ENCODE results near the gene KLF13. TPM values are rescaled to one million over a fixed set of nuclear protein-coding genes. Genes with fewer than 3 reads are reported as not detected.

The KLF13 gene
- total and polyA plus RNA-seq, 10 of the 15 experiments (the other 5 are each of a cell fraction or from before 2014, with no cell fraction given) = 20.3 to 109 (median 51.4) TPM

DNA sequence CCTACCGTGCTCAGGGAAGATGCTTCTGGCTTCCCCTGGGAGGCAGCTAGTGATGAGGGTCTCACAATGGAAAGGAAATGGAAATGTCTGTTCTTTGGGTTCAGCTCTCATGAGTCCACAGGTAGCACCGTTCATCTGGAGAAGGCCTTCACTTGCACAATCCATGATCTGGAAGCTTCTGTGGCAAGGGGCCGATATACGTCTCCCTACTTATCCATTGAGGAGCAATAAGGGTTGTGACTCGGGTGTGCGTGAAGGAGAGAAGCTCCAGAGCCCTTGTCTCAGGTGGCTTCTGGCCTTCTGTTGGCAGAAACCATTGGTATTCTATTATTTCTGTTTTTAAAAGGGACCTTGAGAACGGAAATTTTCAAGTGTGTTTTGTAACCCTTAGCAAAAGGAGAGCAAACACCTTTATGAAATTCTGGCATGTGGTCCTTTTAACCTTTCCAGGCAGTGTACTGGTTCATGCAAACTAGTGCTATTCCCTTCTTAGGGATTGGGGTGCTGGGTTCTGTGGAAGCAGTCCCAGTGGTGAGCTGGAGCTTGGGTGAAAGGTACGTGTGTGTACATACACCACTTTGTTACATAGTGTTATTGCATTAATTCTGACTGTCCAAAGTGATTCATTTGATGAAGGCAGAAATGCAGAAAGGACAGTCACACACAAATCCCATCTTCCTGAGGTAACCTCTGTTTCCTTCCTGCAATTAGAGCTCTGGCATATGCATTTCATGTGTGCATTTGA lies 32.5 kb downstream of the KLF13 start:
- intact Hi-C loops (cut with micrococcal nuclease; ENCODE audit: unreplicated experiment) (no loop called here), in situ Hi-C loops (cut with MboI) (no loop called here)
- no peaks in the 10 kb centered on the region for H3K27me3 ChIP-seq (replicated peaks in 1 of 2; ENCODE audit: control insufficient read depth in 2 of 2, insufficient read depth in 2 of 2, low read length in 1 of 2)
- H4K20me1 ChIP-seq (ENCODE audit: control insufficient read depth, insufficient read depth) = no peaks in the 10 kb centered on the region
- H3K9me3 ChIP-seq (replicated peaks; ENCODE audit: control insufficient read depth, insufficient read depth, low read length) = no peaks in the 10 kb centered on the region; the same call in 2 of the 3 replicates
- DNase-seq (ENCODE audit: low read depth, low spot score) (no peak), ATAC-seq (no peak), FAIRE-seq (no peak)
- H3K79me2 ChIP-seq (ENCODE audit: control insufficient read depth, insufficient read depth, low read length) = peaks cover 93% of the 10 kb centered on the region
- 88% methylated on average over 8 of the region's 8 CpGs for WGBS (ENCODE audit: insufficient coverage, insufficient replicate concordance, low lambda C conversion rate, missing lambda C conversion rate)
- peaks cover 80% of the 10 kb centered on the region for H3K4me1 ChIP-seq (ENCODE audit: control insufficient read depth, insufficient read depth, low read length)
- SMC1A ChIA-PET (ENCODE audit: uncharacterized antibody, unreplicated experiment) = interaction anchor here (0.7 to 1.7 kb wide), 8 partner anchors 8 to 114 kb away, joined by 3 to 6 read pairs (median 3); no protein-coding TSS in a partner anchor
- RAD21 ChIA-PET (ENCODE audit: unreplicated experiment) = interaction anchor here (0.9 to 2.8 kb wide), 6 partner anchors 12 to 78 kb away, joined by 3 to 17 read pairs (median 5); no protein-coding TSS in a partner anchor
- BruUV-seq (replicated peaks) = no TSS peak
- no peak overlapping the region for H3K9ac ChIP-seq (ENCODE audit: control insufficient read depth, insufficient read depth, low read length)
- H3K4me3 ChIP-seq = no peak overlapping the region
- peaks cover 13 to 25% of the 10 kb centered on the region in 2 experiments for H3K36me3 ChIP-seq (ENCODE audit: control insufficient read depth in 2 of 2, insufficient read depth in 2 of 2, low read length in 1 of 2)
- H3K4me2 ChIP-seq (ENCODE audit: control insufficient read depth, insufficient read depth) = peak overlapping the region; percentile 84; the same call in 1 of the 2 replicates
- CTCF ChIA-PET = interaction anchor here (1.1 to 1.5 kb wide), 4 partner anchors 9 to 144 kb away, joined by 3 to 9 read pairs (median 4); no protein-coding TSS in a partner anchor
- H3K27ac ChIP-seq (ENCODE audit: control insufficient read depth, insufficient read depth) = peak overlapping the region; percentile 85; the same call in 1 of the 2 replicates
- POLR2A ChIA-PET = interaction anchor here (0.5 to 1.3 kb wide), 4 partner anchors 20 to 100 kb away, joined by 3 to 4 read pairs (median 3); partner anchors contain the start of gene KLF13
- no peak overlapping the region for H2AFZ ChIP-seq (ENCODE audit: control insufficient read depth, low read depth, low read length)
- TF ChIP-seq TAF1 (IDR thresholded peaks at IDR 0.05; ENCODE audit: borderline replicate concordance, low read depth, low read length) (no peak), HCFC1 (IDR thresholded peaks at IDR 0.05; ENCODE audit: low read length) (no peak), HDGF (IDR thresholded peaks at IDR 0.05) (no peak), KLF5 (IDR thresholded peaks at IDR 0.05; ENCODE audit: partially characterized antibody) (no peak), FOXM1 (IDR thresholded peaks at IDR 0.05; ENCODE audit: low read depth, low read length) (no peak)

DNA sequence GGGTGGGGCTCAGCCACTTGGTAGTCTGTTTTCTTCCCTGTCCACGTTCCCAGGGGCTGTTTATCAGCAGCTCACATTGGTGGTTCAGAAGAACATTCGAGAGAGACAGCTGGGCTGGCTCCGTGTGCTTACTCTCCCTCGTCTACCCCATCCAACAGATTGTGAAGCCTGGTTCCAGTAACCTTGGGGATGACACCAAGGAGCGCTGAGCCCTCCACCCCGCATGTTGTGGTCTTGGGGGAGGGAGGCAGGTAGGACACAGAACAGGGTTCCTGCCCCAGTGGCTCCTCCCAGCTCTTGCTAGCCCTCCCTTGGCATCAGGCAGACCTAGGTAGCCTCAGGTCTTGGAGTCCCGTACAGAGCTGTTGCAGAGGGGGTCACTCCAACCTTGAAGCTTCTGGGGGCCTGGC lies 33.1 kb downstream of the KLF13 start:
- H3K36me3 ChIP-seq (ENCODE audit: control insufficient read depth in 2 of 2, insufficient read depth in 2 of 2, low read length in 1 of 2) = peaks cover 19 to 26% of the 10 kb centered on the region in 2 experiments
- in situ Hi-C loops (cut with MboI) (no loop called here), intact Hi-C loops (cut with micrococcal nuclease; ENCODE audit: unreplicated experiment) (no loop called here)
- H3K4me3 ChIP-seq = no peak overlapping the region
- no peaks in the 10 kb centered on the region for H4K20me1 ChIP-seq (ENCODE audit: control insufficient read depth, insufficient read depth)
- RAD21 ChIA-PET (ENCODE audit: unreplicated experiment) = interaction anchor here (0.8 to 2.8 kb wide), 7 partner anchors 13 to 145 kb away, joined by 3 to 17 read pairs (median 5); no protein-coding TSS in a partner anchor
- H3K79me2 ChIP-seq (ENCODE audit: control insufficient read depth, insufficient read depth, low read length) = peaks cover 94% of the 10 kb centered on the region
- no peaks in the 10 kb centered on the region for H3K27me3 ChIP-seq (replicated peaks in 1 of 2; ENCODE audit: control insufficient read depth in 2 of 2, insufficient read depth in 2 of 2, low read length in 1 of 2)
- H3K4me2 ChIP-seq (ENCODE audit: control insufficient read depth, insufficient read depth) = peak overlapping the region; percentile 84
- POLR2A ChIA-PET = interaction anchor here (0.7 to 1.3 kb wide), 3 partner anchors 21 to 75 kb away, joined by 3 to 4 read pairs (median 3); partner anchors contain the start of gene KLF13
- CTCF ChIA-PET = interaction anchor here (1.1 to 1.5 kb wide), 4 partner anchors 8 to 145 kb away, joined by 3 to 9 read pairs (median 4); no protein-coding TSS in a partner anchor
- H2AFZ ChIP-seq (ENCODE audit: control insufficient read depth, low read depth, low read length) = no peak overlapping the region
- peaks cover 84% of the 10 kb centered on the region for H3K4me1 ChIP-seq (ENCODE audit: control insufficient read depth, insufficient read depth, low read length)
- ATAC-seq = no peak
- H3K9me3 ChIP-seq (replicated peaks; ENCODE audit: control insufficient read depth, insufficient read depth, low read length) = no peaks in the 10 kb centered on the region; the same call in 2 of the 3 replicates
- H3K27ac ChIP-seq (ENCODE audit: control insufficient read depth, insufficient read depth) = peak overlapping the region; percentile 85
- no peak for DNase-seq (ENCODE audit: low read depth, low spot score)
- no peak overlapping the region for H3K9ac ChIP-seq (ENCODE audit: control insufficient read depth, insufficient read depth, low read length)
- 71% methylated on average over 7 of the region's 7 CpGs for WGBS (ENCODE audit: insufficient coverage, insufficient replicate concordance, low lambda C conversion rate, missing lambda C conversion rate)
- no TSS peak for BruUV-seq (replicated peaks)
- no peak for FAIRE-seq
- SMC1A ChIA-PET (ENCODE audit: uncharacterized antibody, unreplicated experiment) = interaction anchor here (0.7 to 1.7 kb wide), 7 partner anchors 7 to 113 kb away, joined by 3 to 6 read pairs (median 3); no protein-coding TSS in a partner anchor
- TF ChIP-seq, protein P1, sequence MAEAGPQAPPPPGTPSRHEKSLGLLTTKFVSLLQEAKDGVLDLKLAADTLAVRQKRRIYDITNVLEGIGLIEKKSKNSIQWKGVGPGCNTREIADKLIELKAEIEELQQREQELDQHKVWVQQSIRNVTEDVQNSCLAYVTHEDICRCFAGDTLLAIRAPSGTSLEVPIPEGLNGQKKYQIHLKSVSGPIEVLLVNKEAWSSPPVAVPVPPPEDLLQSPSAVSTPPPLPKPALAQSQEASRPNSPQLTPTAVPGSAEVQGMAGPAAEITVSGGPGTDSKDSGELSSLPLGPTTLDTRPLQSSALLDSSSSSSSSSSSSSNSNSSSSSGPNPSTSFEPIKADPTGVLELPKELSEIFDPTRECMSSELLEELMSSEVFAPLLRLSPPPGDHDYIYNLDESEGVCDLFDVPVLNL (IDR thresholded peaks at IDR 0.05; ENCODE audit: low read depth, low read length) = no peak
- TF ChIP-seq CHD4 (IDR thresholded peaks at IDR 0.05) (no peak), BCL11A (IDR thresholded peaks at IDR 0.05; ENCODE audit: low read depth, low read length) (no peak), RBBP5 (conservative IDR thresholded peaks at IDR 0.05) (no peak), WRNIP1 (IDR thresholded peaks at IDR 0.05; ENCODE audit: borderline replicate concordance, low read depth, low read length) (no peak), SMAD1 (IDR thresholded peaks at IDR 0.05; ENCODE audit: low read depth, partially characterized antibody) (no peak), TAF1 (IDR thresholded peaks at IDR 0.05; ENCODE audit: borderline replicate concordance, low read depth, low read length) (no peak)
- TF ChIP-seq, protein P2, sequence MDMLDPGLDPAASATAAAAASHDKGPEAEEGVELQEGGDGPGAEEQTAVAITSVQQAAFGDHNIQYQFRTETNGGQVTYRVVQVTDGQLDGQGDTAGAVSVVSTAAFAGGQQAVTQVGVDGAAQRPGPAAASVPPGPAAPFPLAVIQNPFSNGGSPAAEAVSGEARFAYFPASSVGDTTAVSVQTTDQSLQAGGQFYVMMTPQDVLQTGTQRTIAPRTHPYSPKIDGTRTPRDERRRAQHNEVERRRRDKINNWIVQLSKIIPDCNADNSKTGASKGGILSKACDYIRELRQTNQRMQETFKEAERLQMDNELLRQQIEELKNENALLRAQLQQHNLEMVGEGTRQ (IDR thresholded peaks at IDR 0.05; ENCODE audit: borderline replicate concordance, low read depth, low read length) = no peak
